ENCODE results near the gene ABCB10. TPM values are rescaled to one million over a fixed set of nuclear protein-coding genes. Genes with fewer than 3 reads are reported as not detected.
"Not testable (repeated sequence)": the region's sequence is repeated elsewhere in the genome, so short reads cannot be mapped to it uniquely, and the experiment has no call there.

ABCB10 gene
- total RNA-seq, 2 experiments from 2014 or later = 23.7 to 28.2 TPM

GRCh38 chr1:229508823-229509337 lies 49.6 kb downstream of the ABCB10 start:
- H3K27me3 Mint-ChIP-seq = no peaks in the 10 kb centered on the region
- H3K4me3 Mint-ChIP-seq = peak overlapping the region; percentile 92
- H3K4me1 Mint-ChIP-seq = peaks cover 31% of the 10 kb centered on the region
- H3K9me3 Mint-ChIP-seq = no peaks in the 10 kb centered on the region
- ChIA-PET CTCF (interaction anchor here (1.0 to 1.2 kb wide), 3 partner anchors 12 to 50 kb away, joined by 3 to 4 read pairs (median 4); partner anchors contain the start of gene ABCB10), POLR2A (no interaction called here)
- DNase-seq = no peak
- peak overlapping the region; percentile 99 for H3K27ac Mint-ChIP-seq
- peaks cover 11% of the 10 kb centered on the region for H3K36me3 Mint-ChIP-seq (ENCODE audit: low read depth)

GRCh38 chr1:229507951-229508822 lies 50.3 kb downstream of the ABCB10 start, which contains the start of gene NUP133:
Gene NUP133, minus strand, starts transcription at chr1:229508341. Its CDS starts 92 bp downstream, at chr1:229508249.
- peak within 1 kb of the TSS; percentile 92 for H3K4me3 Mint-ChIP-seq
- DNase-seq = peak; percentile 98
- no peaks in the 10 kb centered on the region for H3K9me3 Mint-ChIP-seq
- H3K36me3 Mint-ChIP-seq (ENCODE audit: low read depth) = peaks cover 11% of the 10 kb centered on the region
- ChIA-PET POLR2A (interaction anchor here (0.9 kb wide), 3 partner anchors 12 to 1395 kb away, joined by 3 read pairs; partner anchors contain the start of gene ABCB10), CTCF (interaction anchor here (1.0 to 1.2 kb wide), 4 partner anchors 12 to 50 kb away, joined by 3 to 4 read pairs (median 4); partner anchors contain the start of gene ABCB10)
- no peaks in the 10 kb centered on the region for H3K27me3 Mint-ChIP-seq
- H3K4me1 Mint-ChIP-seq = peaks cover 31% of the 10 kb centered on the region
- peak within 1 kb of the TSS; percentile 99 for H3K27ac Mint-ChIP-seq

GRCh38 chr1:229507502-229507901 lies 51.0 kb downstream of the ABCB10 start:
- no peak for DNase-seq
- peak overlapping the region; percentile 92 for H3K4me3 Mint-ChIP-seq
- POLR2A ChIA-PET = interaction anchor here (0.9 kb wide), 3 partner anchors 11 to 1396 kb away, joined by 3 read pairs; partner anchors contain the start of gene ABCB10
- H3K36me3 Mint-ChIP-seq (ENCODE audit: low read depth) = peaks cover 12% of the 10 kb centered on the region
- H3K27ac Mint-ChIP-seq = peak overlapping the region; percentile 99
- CTCF ChIA-PET = interaction anchor here (1.0 kb wide), 1 partner anchor 38 kb away, joined by 3 read pairs; no protein-coding TSS in a partner anchor
- H3K4me1 Mint-ChIP-seq = peaks cover 31% of the 10 kb centered on the region
- H3K9me3 Mint-ChIP-seq = no peaks in the 10 kb centered on the region
- H3K27me3 Mint-ChIP-seq = no peaks in the 10 kb centered on the region

GRCh38 chr1:229506633-229507032 lies 51.9 kb downstream of the ABCB10 start:
- ChIA-PET POLR2A (no interaction called here), CTCF (interaction anchor here (0.6 to 1.0 kb wide), 3 partner anchors 24 to 1769 kb away, joined by 3 to 4 read pairs (median 4); no protein-coding TSS in a partner anchor)
- peaks cover 31% of the 10 kb centered on the region for H3K4me1 Mint-ChIP-seq
- peak overlapping the region; percentile 50 for H3K27ac Mint-ChIP-seq
- peaks cover 17% of the 10 kb centered on the region for H3K36me3 Mint-ChIP-seq (ENCODE audit: low read depth)
- no peak for DNase-seq
- H3K4me3 Mint-ChIP-seq = peak overlapping the region; percentile 92
- H3K27me3 Mint-ChIP-seq = no peaks in the 10 kb centered on the region
- no peaks in the 10 kb centered on the region for H3K9me3 Mint-ChIP-seq

- DNase-seq = no peak
- Mint-ChIP-seq H3K4me3 (no peak overlapping the region), H3K9me3 (no peaks in the 10 kb centered on the region), H3K27me3 (no peaks in the 10 kb centered on the region), H3K36me3 (ENCODE audit: low read depth) (peaks cover 40% of the 10 kb centered on the region), H3K27ac (no peak overlapping the region), H3K4me1 (no peaks in the 10 kb centered on the region)
- ChIA-PET POLR2A (interaction anchor here (1.2 kb wide), 1 partner anchor 12 kb away, joined by 3 read pairs; the partner anchor contains the start of gene NUP133), CTCF (interaction anchor here (1.2 kb wide), 2 partner anchors 11 to 230 kb away, joined by 3 read pairs; no protein-coding TSS in a partner anchor)
These were observed 62.7 kb downstream of the ABCB10 start for GRCh38 chr1:229495782-229496181.

- H3K4me1 Mint-ChIP-seq = peaks cover 2% of the 10 kb centered on the region
- DNase-seq = no peak
- H3K27ac Mint-ChIP-seq = no peak overlapping the region
- H3K9me3 Mint-ChIP-seq = no peaks in the 10 kb centered on the region
- CTCF ChIA-PET = interaction anchor here (0.9 kb wide), 1 partner anchor 18 kb away, joined by 3 read pairs; no protein-coding TSS in a partner anchor
- H3K27me3 Mint-ChIP-seq = no peaks in the 10 kb centered on the region
- peaks cover 49% of the 10 kb centered on the region for H3K36me3 Mint-ChIP-seq (ENCODE audit: low read depth)
- no peak overlapping the region for H3K4me3 Mint-ChIP-seq
- POLR2A ChIA-PET = no interaction called here
These were observed 71.3 kb downstream of the ABCB10 start for GRCh38 chr1:229487181-229487580.

- DNase-seq = no peak
- Mint-ChIP-seq H3K4me1 (peaks cover 4% of the 10 kb centered on the region), H3K4me3 (no peak overlapping the region), H3K36me3 (ENCODE audit: low read depth) (peaks cover 51% of the 10 kb centered on the region), H3K9me3 (no peaks in the 10 kb centered on the region), H3K27ac (no peak overlapping the region), H3K27me3 (no peaks in the 10 kb centered on the region)
- CTCF ChIA-PET = interaction anchor here (1.0 kb wide), 1 partner anchor 9 kb away, joined by 3 read pairs; no protein-coding TSS in a partner anchor
- POLR2A ChIA-PET = no interaction called here
These were observed 73.2 kb downstream of the ABCB10 start for GRCh38 chr1:229485318-229485717.

- Mint-ChIP-seq H3K9me3 (no peaks in the 10 kb centered on the region), H3K27me3 (no peaks in the 10 kb centered on the region), H3K27ac (no peak overlapping the region), H3K36me3 (ENCODE audit: low read depth) (peaks cover 47% of the 10 kb centered on the region), H3K4me3 (no peak overlapping the region), H3K4me1 (peaks cover 11% of the 10 kb centered on the region)
- ChIA-PET POLR2A (no interaction called here), CTCF (interaction anchor here (0.8 to 2.0 kb wide), 15 partner anchors 10 to 296 kb away, joined by 3 to 13 read pairs (median 3); partner anchors contain the start of gene CCSAP)
- DNase-seq = no peak
These were observed 76.0 kb downstream of the ABCB10 start for GRCh38 chr1:229482511-229482910.

GRCh38 chr1:229480495-229480894 lies 78.0 kb downstream of the ABCB10 start:
- POLR2A ChIA-PET = interaction anchor here (0.6 kb wide), 1 partner anchor 222 kb away, joined by 7 read pairs; no protein-coding TSS in a partner anchor

GRCh38 chr1:229479660-229480399 lies 78.7 kb downstream of the ABCB10 start:
- ChIA-PET POLR2A (interaction anchor here (0.6 kb wide), 1 partner anchor 221 kb away, joined by 7 read pairs; no protein-coding TSS in a partner anchor), CTCF (interaction anchor here (0.9 to 1.5 kb wide), 3 partner anchors 221 to 251 kb away, joined by 3 to 4 read pairs (median 3); no protein-coding TSS in a partner anchor)
- no peak for DNase-seq
- Mint-ChIP-seq H3K36me3 (ENCODE audit: low read depth) (peaks cover 30% of the 10 kb centered on the region), H3K4me1 (peaks cover 11% of the 10 kb centered on the region), H3K27ac (no peak overlapping the region), H3K4me3 (no peak overlapping the region), H3K9me3 (no peaks in the 10 kb centered on the region), H3K27me3 (no peaks in the 10 kb centered on the region)

More at GRCh38 chr1:229480495-229480894, 78.0 kb downstream of the ABCB10 start:
- DNase-seq = no peak
- H3K27ac Mint-ChIP-seq = no peak overlapping the region
- H3K9me3 Mint-ChIP-seq = no peaks in the 10 kb centered on the region
- no peaks in the 10 kb centered on the region for H3K27me3 Mint-ChIP-seq
- H3K36me3 Mint-ChIP-seq (ENCODE audit: low read depth) = peaks cover 34% of the 10 kb centered on the region
- CTCF ChIA-PET = interaction anchor here (0.9 to 1.5 kb wide), 4 partner anchors 32 to 249 kb away, joined by 3 to 5 read pairs (median 4); no protein-coding TSS in a partner anchor
- H3K4me1 Mint-ChIP-seq = peaks cover 11% of the 10 kb centered on the region
- H3K4me3 Mint-ChIP-seq = no peak overlapping the region

- Mint-ChIP-seq H3K4me1 (peaks cover 11% of the 10 kb centered on the region), H3K27me3 (no peaks in the 10 kb centered on the region), H3K27ac (no peak overlapping the region), H3K4me3 (no peak overlapping the region), H3K9me3 (no peaks in the 10 kb centered on the region), H3K36me3 (ENCODE audit: low read depth) (peaks cover 35% of the 10 kb centered on the region)
- ChIA-PET POLR2A (no interaction called here), CTCF (interaction anchor here (1.5 kb wide), 1 partner anchor 250 kb away, joined by 3 read pairs; no protein-coding TSS in a partner anchor)
- DNase-seq = no peak
These were observed 79.7 kb downstream of the ABCB10 start for GRCh38 chr1:229478852-229479251.

- H3K27ac Mint-ChIP-seq, POLR2A ChIA-PET, H3K9me3 Mint-ChIP-seq, H3K27me3 Mint-ChIP-seq, H3K4me1 Mint-ChIP-seq, H3K4me3 Mint-ChIP-seq, DNase-seq, CTCF ChIA-PET: not testable (repeated sequence)
- H3K36me3 Mint-ChIP-seq (ENCODE audit: low read depth) = peaks cover 22% of the 10 kb centered on the region
These were observed 82.6 kb downstream of the ABCB10 start for GRCh38 chr1:229475859-229476258.

Data from activated CD4-positive, alpha-beta T cell treated with anti-CD3 and anti-CD28 coated beads, Interleukin-2, amount 10 ng/mL, durations not matched to agents 7 days and 5 days (primary cell).